ENCODE data around the gene EBPL.

DNA sequence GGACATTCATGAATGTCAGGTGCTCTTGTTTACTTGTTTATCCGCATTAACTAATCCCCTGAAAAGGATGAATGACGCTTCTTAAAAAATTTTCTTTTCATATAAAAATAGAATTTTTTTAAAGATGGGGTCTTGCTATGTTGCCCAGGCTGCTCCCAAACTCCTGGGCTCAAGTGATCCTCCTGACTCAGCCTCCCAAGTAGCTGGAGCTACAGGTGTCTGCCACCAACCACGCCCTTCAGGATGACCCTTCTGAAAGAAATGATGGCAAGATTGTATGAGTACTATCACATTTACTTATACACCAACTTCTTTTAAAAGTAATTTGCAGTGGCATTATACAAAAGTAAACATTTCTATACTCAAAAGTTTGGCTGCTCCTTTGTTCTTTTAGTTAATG, 6.2 kb upstream of the EBPL start:
- no peak for TF ChIP-seq POLR2A (IDR thresholded peaks at IDR 0.05)
- TF ChIP-seq CTCF (IDR thresholded peaks at IDR 0.05) = no peak
- TF ChIP-seq POLR2AphosphoS5 (IDR thresholded peaks at IDR 0.05) = no peak
